HG03025 (cell line): ENCODE measurements around the gene SLC44A1.
"Not testable (repeated sequence)": the region's sequence is repeated elsewhere in the genome, so short reads cannot be mapped to it uniquely, and the experiment has no call there.

Source experiments
- ATAC-seq: cut with Tn5 transposase; IDR thresholded peaks from one replicate; pipeline ENCODE4 v1.9.1; 2021; ENCODE audit warnings: mild to moderate bottlenecking, moderate library complexity; ENCODE audit not compliant: unreplicated experiment, low FRiP score

The SLC44A1 gene

DNA sequence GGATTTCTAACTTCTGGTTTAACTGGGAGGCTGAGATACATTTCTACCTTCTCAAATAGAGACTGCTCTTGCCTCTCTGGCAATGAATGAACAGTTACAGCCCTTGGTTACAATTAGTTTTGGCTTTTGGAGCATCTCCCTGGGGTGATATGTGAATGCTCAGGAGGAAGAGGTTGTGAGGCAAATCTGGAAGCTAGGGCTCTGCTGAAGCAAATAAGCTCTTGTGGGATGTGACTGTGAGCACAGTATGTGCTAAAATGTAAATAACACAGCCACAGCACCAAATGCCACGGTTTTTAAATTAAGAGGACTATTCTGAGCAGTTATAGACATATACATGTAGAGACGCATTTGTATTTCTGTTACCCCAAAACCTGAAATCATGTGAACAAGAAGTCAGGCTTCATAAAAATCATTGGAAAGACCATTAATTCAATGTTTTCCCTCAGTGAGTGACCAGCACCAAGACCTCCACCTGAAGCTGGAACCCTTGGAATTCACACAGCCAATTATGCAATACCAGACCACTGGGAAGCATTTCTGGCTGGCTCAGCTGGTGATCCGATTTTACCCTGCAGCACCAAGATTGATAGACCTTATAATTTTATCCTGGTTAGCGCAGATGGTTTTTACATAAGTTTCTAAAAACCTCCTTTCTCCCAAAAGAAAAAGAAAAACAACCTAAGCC lies 3.0 kb upstream of the SLC44A1 start:
- ATAC-seq = no peak

DNA sequence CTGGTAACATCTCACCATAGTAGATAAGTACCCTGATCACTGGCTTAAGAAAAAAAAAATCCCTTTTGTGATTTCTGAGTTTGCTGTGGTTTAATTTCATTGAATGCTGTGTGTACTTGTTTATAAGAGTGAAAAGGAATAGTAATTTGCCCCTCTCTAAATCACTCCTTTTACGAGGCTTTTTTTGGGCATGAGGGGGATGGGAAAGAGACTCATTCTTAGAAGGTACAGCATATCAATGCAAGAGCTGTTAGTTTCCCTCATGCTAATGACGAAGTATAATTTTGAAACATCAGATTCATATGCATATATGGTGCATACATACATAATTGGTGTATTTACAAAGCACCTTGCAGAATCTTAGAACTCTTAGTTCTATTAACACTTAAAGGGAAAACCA lies 2.4 kb upstream of the SLC44A1 start:
- no peak for ATAC-seq

DNA sequence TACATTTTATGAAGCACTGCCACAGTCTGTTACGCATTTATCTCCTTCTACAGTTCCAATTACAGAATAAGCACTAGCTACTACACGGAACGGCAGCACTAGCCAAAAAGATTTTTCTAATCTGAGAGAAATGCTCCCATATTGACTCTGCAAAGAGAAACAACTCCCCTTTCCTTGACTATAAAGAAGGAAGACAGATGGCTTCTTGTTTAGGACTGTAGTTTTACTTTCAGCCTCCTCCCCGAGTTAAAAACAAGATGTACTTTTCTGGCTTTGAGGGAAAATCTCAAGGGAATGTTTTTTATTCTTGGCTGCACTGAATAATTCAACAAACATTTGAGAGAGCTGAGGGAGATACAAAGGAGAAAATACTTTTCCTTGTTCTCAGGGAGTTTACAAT lies 1.9 kb upstream of the SLC44A1 start:
- no peak for ATAC-seq

DNA sequence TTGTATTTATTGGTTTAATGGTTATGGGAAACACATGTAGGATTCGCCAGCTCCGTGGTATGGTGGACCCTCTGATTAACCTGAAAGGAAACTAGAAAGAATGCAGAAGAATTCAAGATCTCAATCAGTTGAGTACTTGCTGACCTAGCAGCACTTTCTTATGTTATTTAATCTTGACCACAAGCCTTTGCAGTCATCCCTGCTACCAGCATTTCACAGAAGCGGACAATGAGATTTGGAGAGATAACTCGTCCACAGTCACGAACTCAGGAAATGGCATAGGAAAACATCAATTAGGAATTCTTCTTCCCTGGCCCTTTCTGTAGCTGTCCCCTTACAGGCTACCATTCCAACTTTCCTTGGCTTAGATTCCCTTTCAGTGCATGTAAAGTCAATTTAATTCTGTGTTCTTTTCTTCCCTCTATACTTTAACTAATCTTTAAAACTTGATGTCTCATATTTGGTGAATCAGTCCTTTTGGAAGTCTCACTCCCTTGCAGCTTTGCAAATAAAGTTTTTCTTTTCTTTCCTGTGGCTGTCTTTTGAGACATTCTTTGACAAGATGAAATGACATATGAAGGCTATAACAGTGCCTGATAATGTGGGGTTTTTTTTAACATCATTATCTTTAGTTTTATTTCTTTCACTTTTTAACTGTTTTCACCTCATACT lies 1.3 kb upstream of the SLC44A1 start:
- no peak for ATAC-seq

DNA sequence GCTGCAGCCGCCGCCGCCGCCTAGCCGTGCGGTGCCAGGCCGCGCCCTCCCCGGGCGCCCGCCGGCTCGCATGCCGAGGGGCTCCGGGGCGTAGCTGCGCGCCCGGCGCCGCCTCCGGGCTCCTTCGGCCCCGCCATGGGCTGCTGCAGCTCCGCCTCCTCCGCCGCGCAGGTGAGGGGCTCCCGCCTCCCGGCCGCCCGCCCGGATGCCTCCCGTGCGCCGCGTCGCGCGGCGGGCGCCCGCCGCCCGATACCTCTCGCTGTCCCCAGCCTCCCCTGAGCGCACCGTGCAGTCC lies 230 bp downstream of the SLC44A1 start:
- ATAC-seq = peak; percentile 61

DNA sequence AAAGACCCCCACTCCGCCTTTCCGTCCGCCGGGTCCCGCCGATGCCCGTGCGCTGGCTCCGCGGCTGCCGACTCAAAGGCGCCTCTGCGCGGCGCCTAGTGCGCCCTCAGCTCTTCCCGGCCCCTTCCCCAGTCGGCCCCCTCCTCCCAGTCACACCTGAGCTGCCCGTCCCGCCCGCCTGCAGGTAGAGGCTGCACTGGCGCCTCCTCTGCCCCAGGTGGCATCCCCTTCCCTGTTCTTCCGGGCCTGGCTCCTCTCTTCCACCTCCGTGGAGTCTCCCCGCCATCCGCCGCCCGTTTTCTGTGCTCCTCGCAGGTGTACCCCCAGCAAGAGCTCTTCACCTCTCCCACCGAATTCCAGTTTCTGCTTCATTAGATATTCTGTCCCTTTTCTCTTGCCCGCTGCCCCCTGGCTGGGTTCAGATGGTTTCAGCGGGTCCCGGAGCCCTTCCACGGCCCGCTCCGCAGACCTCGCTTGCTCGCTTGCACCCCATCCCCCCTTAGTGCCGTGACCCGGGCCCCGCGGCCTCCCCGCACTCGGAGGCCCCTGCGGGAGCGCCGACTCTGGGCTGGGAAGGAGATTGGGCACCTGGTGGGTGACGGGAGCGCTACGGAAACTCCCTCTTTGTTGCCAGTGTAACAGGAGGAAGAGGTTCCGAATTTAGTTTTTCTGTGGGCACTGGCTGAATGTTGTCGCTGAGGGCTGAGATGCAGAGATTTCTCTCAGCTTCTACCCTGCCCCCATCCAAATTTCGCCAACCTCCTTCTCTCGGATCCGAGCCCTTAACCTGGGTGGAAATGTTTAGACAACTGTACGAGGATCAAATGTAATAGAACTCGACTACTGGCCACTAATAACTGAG lies 809 bp downstream of the SLC44A1 start:
- peak; percentile 23 for ATAC-seq

DNA sequence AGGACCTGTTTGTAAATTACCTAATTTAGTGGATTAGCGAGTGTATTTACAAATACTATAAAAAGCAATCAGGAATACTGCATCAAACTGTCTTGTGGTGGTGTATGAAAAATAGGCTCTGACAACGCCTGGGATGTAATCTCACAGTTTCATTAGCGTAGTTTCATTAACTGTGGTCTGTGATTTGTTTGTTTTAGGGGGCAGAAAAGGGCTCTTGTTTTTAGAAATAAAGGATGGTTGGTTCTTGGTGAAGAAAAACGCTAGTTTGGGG lies 1.4 kb downstream of the SLC44A1 start:
- ATAC-seq = no peak

DNA sequence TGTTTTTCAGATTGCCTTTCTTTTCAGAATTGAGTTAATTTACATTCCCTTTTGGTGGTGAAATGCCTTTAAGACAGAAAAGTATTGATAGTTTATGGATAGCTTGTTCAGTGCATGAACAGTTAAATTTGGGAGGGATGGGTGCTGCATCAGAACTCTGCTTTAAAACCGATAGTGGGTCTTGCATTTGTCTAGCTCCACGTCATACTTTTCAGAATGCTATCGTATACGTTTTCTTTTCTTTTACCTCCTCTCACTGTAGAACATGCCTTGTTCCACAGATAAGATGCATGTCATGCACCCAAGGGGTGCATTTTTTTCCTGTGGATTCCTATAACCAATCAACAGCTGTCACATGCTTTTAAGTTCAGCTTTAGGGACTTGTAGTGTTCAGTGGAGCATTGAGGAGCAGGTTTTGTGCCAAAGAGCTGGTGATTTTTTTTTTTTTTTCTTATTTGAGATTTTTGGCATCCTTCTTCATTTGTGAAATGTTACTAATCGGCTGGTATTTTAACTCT lies 2.3 kb downstream of the SLC44A1 start:
- no peak for ATAC-seq

DNA sequence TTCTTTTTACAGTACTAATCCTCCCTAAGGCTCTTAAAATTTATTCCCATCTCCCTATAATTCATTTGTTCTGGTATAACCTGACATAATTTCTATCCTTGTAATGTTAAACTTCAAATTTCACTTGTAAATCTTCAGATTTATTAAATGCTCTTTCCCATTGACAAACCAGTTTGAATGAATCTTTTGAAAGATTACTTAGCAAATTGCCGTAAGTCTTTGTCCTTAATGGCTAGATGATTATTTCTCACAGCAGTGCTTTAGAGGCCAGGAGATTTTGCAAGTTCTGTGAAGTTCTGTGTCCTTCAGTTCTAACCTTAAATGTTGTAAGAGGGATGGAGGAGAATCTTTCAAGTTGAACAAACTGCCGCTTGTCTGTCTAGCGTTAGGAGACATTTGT lies 4.2 kb downstream of the SLC44A1 start:
- no peak for ATAC-seq

DNA sequence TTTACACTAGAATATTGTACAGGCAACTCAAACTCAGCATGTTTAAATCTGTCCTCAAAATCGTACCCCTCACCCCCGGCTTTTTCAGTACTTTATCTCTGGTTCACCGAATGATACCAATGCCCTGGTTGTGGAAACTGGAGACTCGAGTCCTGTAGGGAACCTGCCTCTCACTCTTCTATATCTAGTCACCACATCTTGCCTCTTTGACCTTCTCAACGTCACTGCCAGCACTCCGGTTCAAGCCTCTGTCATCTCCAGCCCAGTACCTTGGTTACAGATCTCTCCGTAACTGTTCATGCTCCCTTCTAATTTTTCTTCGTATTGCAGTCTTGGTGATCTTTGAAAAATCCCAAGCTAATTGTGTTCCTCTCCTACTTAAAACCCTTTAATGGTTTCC lies 6.7 kb downstream of the SLC44A1 start:
- no peak for ATAC-seq

DNA sequence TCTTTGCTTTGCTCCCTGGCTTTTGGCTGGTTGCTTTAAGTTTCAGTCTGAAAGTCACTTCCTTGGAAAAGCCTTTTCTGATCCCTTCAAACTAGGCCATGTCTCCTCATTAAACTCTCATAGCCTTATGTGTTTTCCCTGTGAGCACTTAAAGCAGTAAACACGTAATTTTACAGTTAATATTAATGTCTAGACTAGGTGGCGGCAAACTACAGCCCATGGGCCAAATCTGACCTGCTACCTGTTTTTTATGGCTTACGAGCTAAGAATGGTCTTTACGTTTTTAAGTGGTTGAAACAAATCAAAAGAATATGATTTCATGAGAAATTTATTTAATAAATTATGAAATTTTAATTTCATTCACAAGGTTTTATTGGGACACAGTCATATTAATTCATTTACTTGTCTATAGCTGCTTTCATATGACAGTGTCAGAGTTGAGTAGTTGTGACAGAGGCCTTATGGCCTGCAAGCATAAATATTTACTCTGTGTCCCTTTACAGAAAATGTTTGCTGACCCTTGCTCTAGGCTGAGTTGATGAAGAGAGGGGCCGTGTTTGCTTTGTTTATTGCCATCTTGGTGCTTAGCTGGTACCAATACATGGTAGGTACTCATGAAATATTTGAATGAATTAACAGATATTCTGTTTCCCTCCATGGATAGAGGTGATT lies 7.4 kb downstream of the SLC44A1 start:
- ATAC-seq = no peak

DNA sequence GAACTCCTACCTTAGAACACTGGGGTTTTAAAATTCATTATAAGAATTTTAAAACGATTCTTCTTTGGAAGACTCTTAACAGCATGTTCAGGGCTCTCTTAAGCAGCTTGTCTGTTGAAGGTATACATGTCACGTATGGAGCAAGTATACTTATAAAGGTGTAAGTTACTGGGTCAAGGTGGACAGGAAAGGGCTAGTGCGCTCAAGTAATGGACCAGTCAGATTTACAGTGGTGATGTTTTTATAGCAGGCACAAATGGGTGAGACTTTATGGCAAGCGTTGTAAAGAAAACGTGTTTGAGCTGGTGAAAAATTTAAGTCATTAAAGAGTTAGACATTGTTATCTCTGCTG lies 7.9 kb downstream of the SLC44A1 start:
- ATAC-seq = no peak

DNA sequence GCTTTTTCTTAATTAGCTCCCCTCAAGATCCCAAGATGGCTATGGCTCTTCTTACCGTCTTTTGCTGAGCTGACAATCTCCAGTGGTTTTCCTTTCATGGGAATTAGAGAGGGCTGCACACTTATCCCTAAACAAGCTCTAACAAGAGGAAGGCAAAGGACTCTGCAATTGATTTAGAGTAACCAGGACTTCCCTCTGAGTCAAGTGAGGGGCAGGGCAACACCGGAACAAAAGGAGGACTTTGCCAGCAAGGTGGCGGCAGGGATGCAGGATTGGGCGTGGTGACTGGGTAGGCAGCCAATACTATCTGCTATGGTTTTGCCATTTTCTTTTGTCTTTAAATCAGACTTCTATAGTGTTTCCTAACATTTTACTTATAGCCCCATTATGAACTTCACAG lies 9.8 kb downstream of the SLC44A1 start:
- ATAC-seq = no peak

DNA sequence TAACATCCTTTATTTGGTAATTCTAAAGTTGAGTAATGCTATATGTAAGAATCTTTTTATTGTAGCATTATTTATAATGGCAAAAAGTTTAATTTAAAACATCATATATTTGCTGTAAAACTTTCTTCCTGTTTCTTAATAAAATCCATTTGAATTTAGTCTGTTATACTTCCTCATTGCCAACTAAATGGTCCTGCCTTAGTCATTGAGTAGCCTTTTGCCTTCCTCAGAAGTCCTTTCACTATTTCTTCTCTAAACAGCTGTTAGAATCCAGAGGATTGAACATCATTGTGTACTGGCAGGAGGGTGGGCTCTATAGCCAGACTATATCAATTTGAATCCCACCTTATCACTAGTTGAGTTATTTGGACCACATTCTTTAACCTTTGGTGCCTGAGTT lies 11.0 kb downstream of the SLC44A1 start:
- ATAC-seq = no peak

DNA sequence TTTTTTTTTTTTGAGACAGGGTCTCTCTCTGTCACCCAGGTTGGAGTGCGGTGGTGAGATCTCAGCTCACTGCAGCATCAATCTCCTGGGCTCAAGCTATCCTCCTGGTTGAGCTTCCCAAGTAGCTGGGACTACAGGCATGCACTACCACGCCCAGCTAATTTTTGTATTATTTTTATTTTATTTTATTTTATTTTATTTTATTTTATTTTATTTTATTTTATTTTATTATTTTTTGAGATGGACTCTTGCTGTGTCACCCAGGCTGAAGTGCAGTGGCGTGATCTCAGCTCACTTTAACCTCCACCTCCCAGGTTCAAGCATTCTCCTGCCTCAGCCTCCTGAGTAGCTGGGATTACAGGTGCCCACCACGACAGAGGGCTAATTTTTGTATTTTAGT lies 12.1 kb downstream of the SLC44A1 start:
- not testable (repeated sequence) for ATAC-seq

DNA sequence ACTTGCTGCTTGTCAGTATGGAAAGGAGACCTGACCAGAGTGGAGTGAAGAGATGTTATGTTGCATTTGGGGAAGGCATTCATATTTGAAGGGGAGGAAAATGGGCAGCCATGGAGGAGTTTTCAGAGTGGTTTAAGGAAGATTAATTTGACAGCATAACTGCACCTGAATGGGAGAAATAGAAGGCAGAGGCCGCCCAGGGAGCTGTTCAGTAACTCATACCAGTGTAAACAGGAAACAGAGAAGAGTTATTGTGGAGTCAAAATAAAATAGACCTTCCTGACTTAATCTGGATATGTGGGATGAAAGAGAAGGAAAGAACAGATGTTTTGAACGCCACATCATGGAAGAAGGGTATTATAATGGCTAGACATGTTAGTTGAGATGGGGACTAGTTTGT lies 13.4 kb downstream of the SLC44A1 start:
- no peak for ATAC-seq

DNA sequence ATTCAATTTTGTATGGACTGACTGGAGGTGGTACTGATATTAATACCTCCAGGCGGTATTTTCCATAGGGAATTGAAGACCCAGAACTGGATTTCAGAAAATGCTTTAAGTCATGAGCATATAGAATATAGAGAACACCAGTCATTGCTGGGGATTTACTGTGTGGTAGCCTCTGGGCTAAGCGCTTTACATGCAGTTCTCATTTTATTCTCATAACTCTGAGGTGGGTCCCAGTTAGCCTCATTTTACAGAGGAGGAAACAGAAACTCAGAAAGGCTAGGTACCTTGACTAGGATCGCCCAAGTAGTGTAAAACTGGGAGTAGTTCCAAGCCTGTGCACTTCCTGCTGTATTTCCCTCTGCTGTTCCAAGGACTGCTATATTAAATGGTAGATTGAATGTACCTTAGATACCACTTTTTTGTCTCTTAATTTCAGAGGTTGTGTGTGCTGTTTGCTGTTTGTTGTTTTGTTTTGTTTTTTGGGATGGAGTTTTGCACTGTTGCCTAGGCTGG lies 13.8 kb downstream of the SLC44A1 start:
- ATAC-seq = no peak

DNA sequence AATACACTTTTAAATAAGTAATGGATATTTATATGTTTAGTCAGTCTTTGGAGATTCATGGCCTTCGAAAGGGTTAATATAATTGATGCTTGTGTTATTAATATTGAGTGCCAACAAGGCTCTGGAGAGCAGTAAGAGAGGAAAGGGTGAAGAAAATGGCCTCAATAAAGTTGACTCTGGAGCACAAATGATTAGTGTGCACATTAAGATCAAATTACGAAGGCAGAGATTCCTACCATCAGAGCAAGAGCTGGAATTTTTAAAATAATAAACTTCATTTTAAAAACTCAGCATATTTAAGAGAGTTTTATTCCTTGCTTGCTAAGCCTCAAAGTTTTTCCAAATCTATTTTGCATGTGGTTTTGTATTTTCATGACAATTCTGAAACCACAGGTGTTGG lies 14.8 kb downstream of the SLC44A1 start:
- ATAC-seq = no peak

DNA sequence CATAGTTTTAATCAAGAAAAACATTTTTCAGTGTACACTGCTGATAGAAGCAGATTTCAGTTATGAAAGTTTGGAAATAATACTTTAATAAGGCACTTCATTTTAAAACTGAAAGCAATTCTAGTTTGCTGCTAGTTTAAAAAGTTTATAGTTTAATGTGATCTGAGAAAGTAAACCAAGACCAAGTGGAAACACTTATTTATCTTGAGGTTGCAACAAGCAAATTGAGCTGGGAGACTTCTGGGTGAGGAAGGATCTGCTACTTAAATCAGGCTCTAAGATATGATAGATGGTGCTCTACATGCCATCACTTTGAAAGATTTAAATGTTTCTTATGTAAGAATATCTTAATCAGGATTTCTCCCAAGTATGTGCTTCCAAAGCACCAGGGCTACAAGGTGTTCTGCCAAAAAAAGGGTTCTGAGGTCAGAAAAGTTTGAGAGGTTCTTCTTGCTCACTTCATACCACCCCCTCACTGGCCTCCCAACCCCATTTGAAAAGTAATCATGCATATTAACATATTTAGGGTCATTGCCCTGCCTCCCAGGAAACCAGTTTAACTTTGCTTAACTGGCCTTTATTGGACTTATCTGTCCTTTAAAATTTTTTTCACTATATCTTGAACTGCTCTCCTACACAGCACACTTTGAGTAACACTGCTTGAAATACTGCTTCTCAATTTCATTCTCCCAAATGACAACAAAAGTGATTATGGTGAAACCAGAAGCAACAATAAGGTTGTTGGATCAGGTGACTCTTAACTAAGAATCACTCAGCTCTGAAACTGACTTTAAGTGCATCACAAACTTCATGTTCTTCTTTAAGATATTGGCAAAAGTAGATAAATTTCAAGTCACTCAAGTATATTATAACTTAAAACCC lies 15.5 kb downstream of the SLC44A1 start:
- no peak for ATAC-seq

DNA sequence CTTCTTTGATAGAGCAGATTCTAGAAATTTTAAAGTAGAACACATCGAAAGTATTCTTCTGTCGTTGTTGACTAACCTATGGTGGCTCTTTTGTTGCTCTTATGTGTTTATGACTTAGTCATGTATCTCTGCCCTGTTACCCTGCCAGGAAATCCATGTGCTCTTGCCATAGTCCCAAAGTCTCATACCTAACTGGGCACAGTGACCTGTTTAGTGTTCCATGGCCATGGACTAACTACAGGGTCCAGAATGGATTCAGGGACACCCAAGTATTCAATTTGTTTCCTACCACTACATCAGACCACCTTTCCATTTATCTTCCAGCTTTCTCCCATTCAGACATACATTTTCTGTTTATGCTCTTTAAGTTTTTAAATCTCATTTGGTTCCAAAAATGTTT lies 18.0 kb downstream of the SLC44A1 start:
- no peak for ATAC-seq
